Measurements from ENCODE around the gene PCNX2. TPM values are rescaled to one million over a fixed set of nuclear protein-coding genes. Genes with fewer than 3 reads are reported as not detected.

Gene PCNX2
- total and polyA plus RNA-seq, 2 experiments from 2014 or later = 42.9 to 88.3 TPM

GRCh38 chr1:232962761-232963745, 332.5 kb downstream of the PCNX2 start:
- DNase-seq (ENCODE audit: low spot score) (peak; percentile 29), ATAC-seq (no peak)
- peaks cover 62% of the 10 kb centered on the region for H3K79me2 ChIP-seq (replicated peaks; ENCODE audit: insufficient read depth)
- no peak overlapping the region for H3K27ac ChIP-seq (ENCODE audit: low read depth)
- peaks cover 35% of the 10 kb centered on the region for H3K36me3 Mint-ChIP-seq (ENCODE audit: low read depth)
- no peaks in the 10 kb centered on the region for H3K4me1 Mint-ChIP-seq
- H3K4me3 Mint-ChIP-seq = no peak overlapping the region
- H3K27me3 Mint-ChIP-seq (ENCODE audit: insufficient read depth, low read depth, poor library complexity) = peaks cover 2% of the 10 kb centered on the region
- H3F3A ChIP-seq (replicated peaks; ENCODE audit: low read depth) = no peaks in the 10 kb centered on the region
- no peak overlapping the region for H3K4me2 ChIP-seq
- H3K9me2 ChIP-seq (ENCODE audit: insufficient read depth) = no peaks in the 10 kb centered on the region
- peaks cover 26% of the 10 kb centered on the region for H3K36me3 ChIP-seq (ENCODE audit: insufficient read depth)
- H2AFZ ChIP-seq = no peak overlapping the region
- TF ChIP-seq ZNF114 (CRISPR knock-in tag; IDR thresholded peaks at IDR 0.05) = no peak
- no peak for TF ChIP-seq EZH2phosphoT487 (IDR thresholded peaks at IDR 0.05; ENCODE audit: unreplicated experiment)
- no peak for TF ChIP-seq ZNF462 (CRISPR knock-in tag; IDR thresholded peaks at IDR 0.05)
- TF ChIP-seq CTCF (conservative IDR thresholded peaks at IDR 0.05; ENCODE audit: low read depth in 2 of 2) = no peak
- no peak for TF ChIP-seq JUNB (IDR thresholded peaks at IDR 0.05; ENCODE audit: unreplicated experiment)
- no peak for TF ChIP-seq NANOG (IDR thresholded peaks at IDR 0.05; ENCODE audit: borderline replicate concordance)
- TF ChIP-seq EZH2 (IDR thresholded peaks at IDR 0.05; ENCODE audit: low read depth, unreplicated experiment) = no peak
- TF ChIP-seq POLR2AphosphoS5 (IDR thresholded peaks at IDR 0.05; ENCODE audit: low read depth) = no peak
- TF ChIP-seq ZNF331 (CRISPR knock-in tag; IDR thresholded peaks at IDR 0.05; ENCODE audit: low read depth) = no peak
- no peak for TF ChIP-seq REST (IDR thresholded peaks at IDR 0.05; ENCODE audit: unreplicated experiment)
- no peak for TF ChIP-seq STAT1 (IDR thresholded peaks at IDR 0.05; ENCODE audit: unreplicated experiment)
- no peak for TF ChIP-seq CREB1 (CRISPR knock-in tag; IDR thresholded peaks at IDR 0.05; ENCODE audit: low read depth)
- TF ChIP-seq ETS1 (IDR thresholded peaks at IDR 0.05) = no peak
- H3K9me3 Mint-ChIP-seq = peaks cover 6% of the 10 kb centered on the region
- peak overlapping the region; percentile 68 for H3K27ac Mint-ChIP-seq
- no peak overlapping the region for H3K4me3 ChIP-seq
- H3K4me1 ChIP-seq (ENCODE audit: insufficient read depth) = no peaks in the 10 kb centered on the region; the same call in 1 of the 2 replicates
- H3K27me3 ChIP-seq (ENCODE audit: insufficient read depth) = no peaks in the 10 kb centered on the region
- peaks cover 20% of the 10 kb centered on the region; the same call in 1 of the 2 replicates for H4K20me1 ChIP-seq (replicated peaks; ENCODE audit: insufficient read depth)
